ENCODE results near the gene COL28A1. TPM values are rescaled to one million over a fixed set of nuclear protein-coding genes. Genes with fewer than 3 reads are reported as not detected.

The COL28A1 gene
- total RNA-seq, 1 experiment from 2014 or later, result 0.81 TPM

GRCh38 chr7:7521259-7521658 is 14.4 kb downstream of the COL28A1 start:
- Mint-ChIP-seq H3K36me3 (no peaks in the 10 kb centered on the region), H3K4me1 (no peaks in the 10 kb centered on the region), H3K9me3 (peaks cover 6% of the 10 kb centered on the region), H3K27ac (no peak overlapping the region), H3K4me3 (no peak overlapping the region), H3K27me3 (ENCODE audit: low read depth) (no peaks in the 10 kb centered on the region)
- TF ChIP-seq, protein P1, sequence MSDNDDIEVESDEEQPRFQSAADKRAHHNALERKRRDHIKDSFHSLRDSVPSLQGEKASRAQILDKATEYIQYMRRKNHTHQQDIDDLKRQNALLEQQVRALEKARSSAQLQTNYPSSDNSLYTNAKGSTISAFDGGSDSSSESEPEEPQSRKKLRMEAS (CRISPR knock-in tag; IDR thresholded peaks at IDR 0.05), result 0 out of 2 replicates have a peak, but pooled peaks have one; percentile 20
- TF ChIP-seq MLX (CRISPR knock-in tag; IDR thresholded peaks at IDR 0.05), result no peak
- CTCF ChIA-PET, result no interaction called here
- no peak for DNase-seq (ENCODE audit: low spot score)
- POLR2A ChIA-PET, result no interaction called here
- no peak for ATAC-seq

GRCh38 chr7:7519528-7519927 is 16.1 kb downstream of the COL28A1 start:
- DNase-seq (ENCODE audit: low spot score) (no peak), ATAC-seq (no peak)
- TF ChIP-seq ZNF121 (CRISPR knock-in tag; IDR thresholded peaks at IDR 0.05), result no peak
- no peak for TF ChIP-seq MLX (CRISPR knock-in tag; IDR thresholded peaks at IDR 0.05)
- TF ChIP-seq, protein P2, sequence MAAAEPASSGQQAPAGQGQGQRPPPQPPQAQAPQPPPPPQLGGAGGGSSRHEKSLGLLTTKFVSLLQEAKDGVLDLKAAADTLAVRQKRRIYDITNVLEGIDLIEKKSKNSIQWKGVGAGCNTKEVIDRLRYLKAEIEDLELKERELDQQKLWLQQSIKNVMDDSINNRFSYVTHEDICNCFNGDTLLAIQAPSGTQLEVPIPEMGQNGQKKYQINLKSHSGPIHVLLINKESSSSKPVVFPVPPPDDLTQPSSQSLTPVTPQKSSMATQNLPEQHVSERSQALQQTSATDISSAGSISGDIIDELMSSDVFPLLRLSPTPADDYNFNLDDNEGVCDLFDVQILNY (CRISPR knock-in tag; IDR thresholded peaks at IDR 0.05), result no peak
- TF ChIP-seq, protein P3, sequence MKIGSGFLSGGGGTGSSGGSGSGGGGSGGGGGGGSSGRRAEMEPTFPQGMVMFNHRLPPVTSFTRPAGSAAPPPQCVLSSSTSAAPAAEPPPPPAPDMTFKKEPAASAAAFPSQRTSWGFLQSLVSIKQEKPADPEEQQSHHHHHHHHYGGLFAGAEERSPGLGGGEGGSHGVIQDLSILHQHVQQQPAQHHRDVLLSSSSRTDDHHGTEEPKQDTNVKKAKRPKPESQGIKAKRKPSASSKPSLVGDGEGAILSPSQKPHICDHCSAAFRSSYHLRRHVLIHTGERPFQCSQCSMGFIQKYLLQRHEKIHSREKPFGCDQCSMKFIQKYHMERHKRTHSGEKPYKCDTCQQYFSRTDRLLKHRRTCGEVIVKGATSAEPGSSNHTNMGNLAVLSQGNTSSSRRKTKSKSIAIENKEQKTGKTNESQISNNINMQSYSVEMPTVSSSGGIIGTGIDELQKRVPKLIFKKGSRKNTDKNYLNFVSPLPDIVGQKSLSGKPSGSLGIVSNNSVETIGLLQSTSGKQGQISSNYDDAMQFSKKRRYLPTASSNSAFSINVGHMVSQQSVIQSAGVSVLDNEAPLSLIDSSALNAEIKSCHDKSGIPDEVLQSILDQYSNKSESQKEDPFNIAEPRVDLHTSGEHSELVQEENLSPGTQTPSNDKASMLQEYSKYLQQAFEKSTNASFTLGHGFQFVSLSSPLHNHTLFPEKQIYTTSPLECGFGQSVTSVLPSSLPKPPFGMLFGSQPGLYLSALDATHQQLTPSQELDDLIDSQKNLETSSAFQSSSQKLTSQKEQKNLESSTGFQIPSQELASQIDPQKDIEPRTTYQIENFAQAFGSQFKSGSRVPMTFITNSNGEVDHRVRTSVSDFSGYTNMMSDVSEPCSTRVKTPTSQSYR (CRISPR knock-in tag; IDR thresholded peaks at IDR 0.05), result no peak
- TF ChIP-seq CBFB (CRISPR knock-in tag; IDR thresholded peaks at IDR 0.05; ENCODE audit: low read depth), result no peak
- TF ChIP-seq OVOL2 (CRISPR knock-in tag; IDR thresholded peaks at IDR 0.05; ENCODE audit: borderline replicate concordance), result no peak
- TF ChIP-seq GRHL2 (CRISPR knock-in tag; IDR thresholded peaks at IDR 0.05; ENCODE audit: insufficient replicate concordance, severe bottlenecking), result no peak
- TF ChIP-seq STAT6 (CRISPR knock-in tag; conservative IDR thresholded peaks at IDR 0.05; ENCODE audit: low read depth), result no peak
- TF ChIP-seq JUN (CRISPR knock-in tag; IDR thresholded peaks at IDR 0.05), result no peak
- TF ChIP-seq CREM (CRISPR knock-in tag; IDR thresholded peaks at IDR 0.05), result no peak
- no peak for TF ChIP-seq NR3C1 (CRISPR knock-in tag; conservative IDR thresholded peaks at IDR 0.05; ENCODE audit: low read depth)
- no peak for TF ChIP-seq EMX1 (CRISPR knock-in tag; IDR thresholded peaks at IDR 0.05)
- no peak for TF ChIP-seq MYBL2 (CRISPR knock-in tag; IDR thresholded peaks at IDR 0.05)
- no peak for TF ChIP-seq TP53 (CRISPR knock-in tag; IDR thresholded peaks at IDR 0.05)
- TF ChIP-seq USF1 (CRISPR knock-in tag; IDR thresholded peaks at IDR 0.05), result no peak
- no peak for TF ChIP-seq TEAD1 (CRISPR knock-in tag; IDR thresholded peaks at IDR 0.05)
- no peak for TF ChIP-seq ZNF416 (CRISPR knock-in tag; IDR thresholded peaks at IDR 0.05)
- no peak for TF ChIP-seq ZNF532 (CRISPR knock-in tag; IDR thresholded peaks at IDR 0.05; ENCODE audit: borderline replicate concordance)
- no peak for TF ChIP-seq ZNF263 (CRISPR knock-in tag; IDR thresholded peaks at IDR 0.05; ENCODE audit: low read depth)
- TF ChIP-seq ZNF317 (CRISPR knock-in tag; IDR thresholded peaks at IDR 0.05; ENCODE audit: borderline replicate concordance, low read depth), result no peak
- Mint-ChIP-seq H3K9me3 (no peaks in the 10 kb centered on the region), H3K4me3 (no peak overlapping the region), H3K27me3 (ENCODE audit: low read depth) (no peaks in the 10 kb centered on the region), H3K4me1 (peaks cover 2% of the 10 kb centered on the region; the same call in 1 of the 2 replicates), H3K36me3 (no peaks in the 10 kb centered on the region), H3K27ac (no peak overlapping the region)
- ChIA-PET CTCF (no interaction called here), POLR2A (no interaction called here)
